NCI-H1417 treated with DMSO at 0.1 percent for 48 hours (cell line): ENCODE data around the gene OBSCN.

Source experiments
- DNase-seq: peaks from one replicate; lab custom pipeline; 2025; lab: John Stamatoyannopoulos, UW

OBSCN gene

GRCh38 chr1:228417483-228418203, 209.8 kb downstream of the OBSCN start:
- DNase-seq = no peak

GRCh38 chr1:228420968-228421826, 213.4 kb downstream of the OBSCN start:
- DNase-seq = no peak

GRCh38 chr1:228423404-228424053, 215.7 kb downstream of the OBSCN start:
- no peak for DNase-seq

- DNase-seq = no peak
Observed at GRCh38 chr1:228424685-228425660, 217.1 kb downstream of the OBSCN start.

- no peak for DNase-seq
Observed at GRCh38 chr1:228426518-228427175, 218.8 kb downstream of the OBSCN start.

- no peak for DNase-seq
Observed at GRCh38 chr1:228428412-228428811, 220.6 kb downstream of the OBSCN start.
